Neuronal stem cell (in vitro differentiated cells): ENCODE data around the gene OR2T35.

Source experiments
- DNase-seq: peaks from one replicate; pipeline ENCODE4 v3.0.0-alpha.2; 2013; ENCODE audit warnings: low spot score
- H2AFZ ChIP-seq: one replicate; pipeline ENCODE4 v1.6.1; 2013; ENCODE audit warnings: mild to moderate bottlenecking, low read length, inconsistent platforms
- H2AK5ac ChIP-seq: 2 replicates; pipeline ENCODE4 v1.6.1; 2013; ENCODE audit warnings: low read depth, mild to moderate bottlenecking, inconsistent platforms, low read length, moderate library complexity, mixed read lengths
- H2BK120ac ChIP-seq: 2 replicates; pipeline ENCODE4 v1.6.1; 2013; ENCODE audit warnings: low read depth, mild to moderate bottlenecking, inconsistent platforms, low read length, moderate library complexity, mixed read lengths
- H2BK12ac ChIP-seq: one replicate; pipeline ENCODE4 v1.6.1; 2013; ENCODE audit warnings: low read length, inconsistent platforms
- H2BK15ac ChIP-seq: 2 replicates; pipeline ENCODE4 v1.6.1; 2013; ENCODE audit warnings: mild to moderate bottlenecking, low read length, inconsistent platforms, mixed read lengths
- H2BK5ac ChIP-seq: one replicate; pipeline ENCODE4 v1.6.1; 2013; ENCODE audit warnings: inconsistent platforms, mild to moderate bottlenecking, low read length, moderate library complexity
- H3K14ac ChIP-seq: one replicate; pipeline ENCODE4 v1.6.1; 2013; ENCODE audit warnings: low read length, inconsistent platforms
- H3K18ac ChIP-seq: 2 replicates; pipeline ENCODE4 v1.6.1; 2013; ENCODE audit warnings: low read length, inconsistent platforms
- H3K23ac ChIP-seq: 2 replicates; pipeline ENCODE4 v1.6.1; 2013; ENCODE audit warnings: low read depth, mild to moderate bottlenecking, mixed read lengths, low read length, inconsistent platforms; ENCODE audit not compliant: poor library complexity
- H3K27ac ChIP-seq: replicated peaks from 3 replicates; pipeline ENCODE4 v1.5.1; 2013; ENCODE audit warnings: low read length, inconsistent platforms
- H3K27me3 ChIP-seq, 3 experiments: 2 replicates each; pipeline ENCODE4 v1.6.1; 2013; ENCODE audit warnings: low read length in 3 of 3, mild to moderate bottlenecking in 2 of 3, inconsistent platforms in 1 of 3, low read depth in 1 of 3, mixed read lengths in 1 of 3, moderate library complexity in 1 of 3; ENCODE audit not compliant: control insufficient read depth in 3 of 3, insufficient read depth in 3 of 3
- H3K36me3 ChIP-seq, 2 donors: replicated peaks in 1 of 2; 2 replicates each; pipeline ENCODE4 v1.6.1; 2013; ENCODE audit warnings: low read length in 2 of 2; ENCODE audit not compliant: control insufficient read depth in 2 of 2, insufficient read depth in 2 of 2
- H3K4ac ChIP-seq: 2 replicates; pipeline ENCODE4 v1.6.1; 2013; ENCODE audit warnings: inconsistent platforms, mild to moderate bottlenecking, low read length, moderate library complexity
- H3K4me1 ChIP-seq, 2 donors: 1 replicate in 1 of 2; 2 replicates in 1 of 2; pipeline ENCODE4 v1.6.1; 2013; ENCODE audit warnings: low read length in 2 of 2, low read depth in 1 of 2; ENCODE audit not compliant: control insufficient read depth in 2 of 2, insufficient read depth in 1 of 2
- H3K4me2 ChIP-seq: one replicate; pipeline ENCODE4 v1.6.1; 2013; ENCODE audit warnings: mild to moderate bottlenecking, low read length, inconsistent platforms; ENCODE audit not compliant: insufficient read depth, poor library complexity, severe bottlenecking
- H3K4me3 ChIP-seq, 2 donors: 2 replicates each; pipeline ENCODE4 v1.5.1; 2013; ENCODE audit warnings: low read length in 2 of 2, mild to moderate bottlenecking in 2 of 2, inconsistent platforms in 1 of 2, moderate library complexity in 1 of 2
- H3K79me1 ChIP-seq: one replicate; pipeline ENCODE4 v1.6.1; 2013; ENCODE audit warnings: low read depth, mild to moderate bottlenecking, inconsistent platforms, low read length, moderate library complexity
- H3K9ac ChIP-seq: one replicate; pipeline ENCODE4 v1.6.1; 2013; ENCODE audit warnings: mild to moderate bottlenecking, low read depth, low read length, inconsistent platforms; ENCODE audit not compliant: poor library complexity
- H3K9me3 ChIP-seq, 2 donors: replicated peaks in 1 of 2; 2 replicates each; pipeline versions ENCODE3 to v1.6.1; 2013; ENCODE audit warnings: low read length in 2 of 2, mild to moderate bottlenecking in 2 of 2, inconsistent platforms in 1 of 2, low read depth in 1 of 2, mixed read lengths in 1 of 2, moderate library complexity in 1 of 2; ENCODE audit not compliant: control insufficient read depth in 2 of 2, insufficient read depth in 1 of 2
- H4K8ac ChIP-seq: one replicate; pipeline ENCODE4 v1.6.1; 2013; ENCODE audit warnings: low read depth, mild to moderate bottlenecking, inconsistent platforms, low read length, moderate library complexity
- H4K91ac ChIP-seq: one replicate; pipeline ENCODE4 v1.6.1; 2013; ENCODE audit warnings: low read length, low read depth, mild to moderate bottlenecking, inconsistent platforms; ENCODE audit not compliant: poor library complexity
- WGBS, 2 donors: extraction: QIAGEN DNeasy Blood & Tissue Kit; methylation state at CpG; one replicate each; pipeline ENCODE4 v1.1.7; 2013; ENCODE audit warnings: missing lambda C conversion rate in 2 of 2, mixed read lengths in 1 of 2; ENCODE audit not compliant: insufficient read length in 2 of 2, insufficient replicate concordance in 1 of 2; ENCODE audit errors: extremely low coverage in 2 of 2; 5-methylcytosine and 5-hydroxymethylcytosine counted together

Gene OR2T35

DNA sequence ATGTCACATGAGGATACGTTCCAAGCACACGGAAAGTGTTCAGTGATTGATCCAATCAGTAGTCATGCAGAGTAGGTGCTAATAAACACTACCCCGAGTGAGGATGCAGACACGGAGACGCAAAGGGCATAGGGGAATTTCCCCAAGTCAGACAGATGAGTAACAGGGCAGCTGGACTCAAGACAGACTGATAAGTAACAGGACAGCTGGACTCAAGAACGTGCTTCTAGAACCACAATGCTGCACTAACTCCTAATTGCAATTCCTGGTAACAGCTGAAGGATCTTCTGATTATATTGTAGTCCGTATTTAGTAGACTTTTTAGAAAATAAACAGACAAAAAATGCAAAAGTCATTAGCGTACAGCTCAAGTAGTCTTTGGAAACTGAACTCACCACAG lies 45.7 kb downstream of the OR2T35 start:
- Histone ChIP-seq H2BK5ac (no peak overlapping the region), H3K9me3 (peaks cover 0 to 18% of the 10 kb centered on the region in 2 donors), H3K4ac (no peak overlapping the region), H2AK5ac (no peak overlapping the region), H3K4me3 (no peak overlapping the region), H3K4me1 (no peaks in the 10 kb centered on the region), H3K27ac (no peak overlapping the region), H3K36me3 (no peaks in the 10 kb centered on the region), H4K91ac (no peak overlapping the region), H3K4me2 (no peak overlapping the region), H2BK15ac (no peak overlapping the region), H3K79me1 (no peaks in the 10 kb centered on the region), H3K18ac (no peak overlapping the region), H2AFZ (no peak overlapping the region), H2BK12ac (no peak overlapping the region), H3K14ac (no peak overlapping the region), H2BK120ac (no peak overlapping the region), H3K9ac (no peak overlapping the region), H3K27me3 (no peaks in the 10 kb centered on the region), H4K8ac (no peak overlapping the region), H3K23ac (no peak overlapping the region)
- DNase-seq = no peak
- no CpG with 5 or more reads among the region's 8 CpGs for WGBS, 2 donors

DNA sequence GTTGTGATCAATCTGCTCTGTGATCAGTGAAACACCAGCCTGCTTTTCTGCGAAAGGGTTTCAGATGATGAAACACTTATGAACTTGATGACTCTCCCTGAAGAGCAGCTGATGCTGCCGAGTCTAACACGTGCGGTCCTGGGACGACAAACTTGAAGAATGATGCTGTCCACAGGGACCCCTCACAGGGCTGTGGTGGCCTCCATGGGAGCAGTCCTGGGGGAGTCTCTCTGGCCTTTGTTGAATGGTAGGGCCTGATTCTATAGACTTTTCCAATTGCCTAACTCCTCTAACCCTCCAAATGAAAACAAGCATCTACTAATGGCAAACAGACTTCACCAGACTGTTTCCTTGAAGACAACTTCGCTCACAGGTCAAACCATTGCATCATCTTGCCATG lies 47.5 kb downstream of the OR2T35 start, which contains the start of gene OR2T10:
Gene OR2T10 (minus strand): TSS at position 112 of the 400 bp plus-strand sequence. CDS start 3,932 bp downstream, outside the sequence.
- no peak within 1 kb of the TSS for H3K4ac ChIP-seq
- no peak within 1 kb of the TSS for H3K18ac ChIP-seq
- no peak within 1 kb of the TSS for H4K8ac ChIP-seq
- H2BK5ac ChIP-seq = no peak within 1 kb of the TSS
- H3K9ac ChIP-seq = no peak within 1 kb of the TSS
- DNase-seq = no peak
- no peak within 1 kb of the TSS for H2BK120ac ChIP-seq
- no peak within 1 kb of the TSS for H2BK15ac ChIP-seq
- no peak within 1 kb of the TSS for H3K4me3 ChIP-seq
- no peak within 1 kb of the TSS for H2BK12ac ChIP-seq
- no peaks in the 10 kb centered on the region for H3K79me1 ChIP-seq
- no peak within 1 kb of the TSS for H3K14ac ChIP-seq
- no peak within 1 kb of the TSS for H3K23ac ChIP-seq
- no peaks in the 10 kb centered on the region for H3K36me3 ChIP-seq
- H3K9me3 ChIP-seq = peaks cover 0 to 24% of the 10 kb centered on the region in 2 donors
- H3K27me3 ChIP-seq = no peaks in the 10 kb centered on the region
- WGBS, 2 donors = no CpG with 5 or more reads among the region's 6 CpGs
- H3K4me1 ChIP-seq = no peaks in the 10 kb centered on the region
- no peak within 1 kb of the TSS for H2AFZ ChIP-seq
- H2AK5ac ChIP-seq = no peak within 1 kb of the TSS
- no peak within 1 kb of the TSS for H3K27ac ChIP-seq
- H3K4me2 ChIP-seq = no peak within 1 kb of the TSS
- H4K91ac ChIP-seq = no peak within 1 kb of the TSS

DNA sequence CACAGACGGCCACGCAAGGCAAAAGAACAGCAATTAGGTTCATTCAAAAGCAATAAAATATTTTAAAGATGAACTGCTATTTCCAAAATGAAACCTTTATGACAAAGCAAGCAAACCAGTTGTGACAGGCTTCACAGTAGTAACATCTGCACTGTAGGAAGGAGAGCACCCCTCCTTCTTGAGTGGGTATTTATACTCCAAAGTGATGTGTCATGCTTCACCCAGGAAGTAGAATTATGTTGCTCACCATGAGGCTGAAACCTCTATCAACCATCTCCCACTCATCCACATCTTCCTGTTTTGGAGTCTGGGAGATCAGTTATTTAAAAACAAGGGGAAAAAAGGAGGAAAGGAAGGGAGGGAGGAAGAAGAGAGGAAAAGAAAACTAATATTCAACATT lies 48.5 kb downstream of the OR2T35 start:
- no peak overlapping the region for H3K4me3 ChIP-seq
- no peak overlapping the region for H3K27ac ChIP-seq
- no peak overlapping the region for H2AK5ac ChIP-seq
- peaks cover 0 to 25% of the 10 kb centered on the region in 2 donors for H3K9me3 ChIP-seq
- no peak for DNase-seq
- H3K9ac ChIP-seq = no peak overlapping the region
- no peak overlapping the region for H4K91ac ChIP-seq
- no peaks in the 10 kb centered on the region for H3K4me1 ChIP-seq
- no peak overlapping the region for H2BK5ac ChIP-seq
- H3K27me3 ChIP-seq = no peaks in the 10 kb centered on the region
- H2AFZ ChIP-seq = no peak overlapping the region
- no peak overlapping the region for H3K23ac ChIP-seq
- no peak overlapping the region for H3K4ac ChIP-seq
- no peak overlapping the region for H3K18ac ChIP-seq
- no peak overlapping the region for H4K8ac ChIP-seq
- H3K14ac ChIP-seq = no peak overlapping the region
- H2BK12ac ChIP-seq = no peak overlapping the region
- WGBS, 2 donors = no CpG with 5 or more reads among the region's 2 CpGs
- H2BK15ac ChIP-seq = no peak overlapping the region
- no peaks in the 10 kb centered on the region for H3K36me3 ChIP-seq
- no peak overlapping the region for H3K4me2 ChIP-seq
- H3K79me1 ChIP-seq = no peaks in the 10 kb centered on the region
- no peak overlapping the region for H2BK120ac ChIP-seq

DNA sequence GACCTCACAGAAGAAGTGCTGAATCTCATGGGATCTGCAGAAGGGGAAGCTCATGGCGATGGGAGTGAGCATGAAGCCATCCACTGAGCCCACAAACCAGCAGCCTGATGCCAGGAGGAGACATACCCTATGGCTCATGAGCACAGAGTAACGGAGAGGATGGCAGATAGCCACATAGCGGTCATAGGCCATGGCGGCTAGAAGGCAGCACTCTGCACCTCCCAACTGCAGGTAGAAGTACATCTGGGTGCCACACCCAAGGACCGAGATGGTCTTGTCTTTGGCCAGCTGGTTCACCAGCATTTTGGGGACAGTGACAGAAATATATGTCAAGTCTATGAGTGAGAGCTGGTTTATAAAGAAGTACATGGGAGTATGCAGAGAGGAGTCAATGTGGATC lies 51.9 kb downstream of the OR2T35 start:
- Histone ChIP-seq H2AFZ (no peak overlapping the region), H3K18ac (no peak overlapping the region), H3K27me3 (no peaks in the 10 kb centered on the region), H3K4me1 (no peaks in the 10 kb centered on the region), H3K9me3 (peaks cover 0 to 24% of the 10 kb centered on the region in 2 donors), H3K79me1 (no peaks in the 10 kb centered on the region), H3K4me2 (no peak overlapping the region), H4K91ac (no peak overlapping the region), H2BK15ac (no peak overlapping the region), H3K36me3 (no peaks in the 10 kb centered on the region), H2AK5ac (no peak overlapping the region), H3K4ac (no peak overlapping the region), H2BK120ac (no peak overlapping the region), H2BK12ac (no peak overlapping the region), H3K9ac (no peak overlapping the region), H3K4me3 (peak overlapping the region in 1 of 2 donors; percentile 7), H3K23ac (no peak overlapping the region), H3K14ac (no peak overlapping the region), H3K27ac (no peak overlapping the region), H4K8ac (no peak overlapping the region), H2BK5ac (no peak overlapping the region)
- WGBS, 2 donors = no CpG with 5 or more reads among the region's 5 CpGs
- DNase-seq = no peak
